H1 (cell line): ENCODE measurements around the gene BABAM2. TPM values are rescaled to one million over a fixed set of nuclear protein-coding genes. Genes with fewer than 3 reads are reported as not detected.

Source experiments
- CTCF ChIA-PET: fragments of 300-600 bp; sonication (Branson Sonifier 250); formaldehyde crosslinking; loops from one replicate; lab custom pipeline; 2021; ENCODE audit not compliant: partially characterized antibody; lab: Charles Lee
- POLR2A ChIA-PET: fragments of 300-600 bp; sonication (Branson Sonifier 250); formaldehyde crosslinking; loops from one replicate; lab custom pipeline; 2021; ENCODE audit warnings: inconsistent platforms; ENCODE audit not compliant: partially characterized antibody; lab: Charles Lee
- DNase-seq, 2 experiments: peaks; one replicate each; pipeline versions ENCODE4 v3.0.0 to v3.0.0-alpha.2; 2010 to 2022; ENCODE audit warnings: low spot score in 2 of 2, low read depth in 1 of 2, mixed read lengths in 1 of 2
- FAIRE-seq: peaks from 2 replicates; lab custom pipeline; 2011; peaks lifted over from hg19 to GRCh38; lab: Jason Lieb, UNC
- H2AFZ ChIP-seq: 2 replicates; pipeline ENCODE4 v1.8.1; 2012; ENCODE audit warnings: low read length, inconsistent platforms
- H2AK5ac ChIP-seq: 2 replicates; pipeline ENCODE4 v1.6.1; 2013; ENCODE audit warnings: low read depth, low read length
- H2BK120ac ChIP-seq: replicated peaks from 2 replicates; pipeline ENCODE3; 2013; ENCODE audit warnings: low read depth, low read length, inconsistent platforms
- H2BK12ac ChIP-seq: 2 replicates; pipeline ENCODE4 v1.6.1; 2013; ENCODE audit warnings: low read depth, low read length
- H2BK15ac ChIP-seq: 2 replicates; pipeline ENCODE4 v1.6.1; 2013; ENCODE audit warnings: low read length
- H2BK20ac ChIP-seq: 2 replicates; pipeline ENCODE4 v1.6.1; 2013; ENCODE audit warnings: low read length
- H2BK5ac ChIP-seq: 2 replicates; pipeline ENCODE4 v1.6.1; 2013; ENCODE audit warnings: low read depth, low read length
- H3K14ac ChIP-seq: 2 replicates; pipeline ENCODE4 v1.6.1; 2013; ENCODE audit warnings: inconsistent platforms; ENCODE audit not compliant: insufficient read length
- H3K18ac ChIP-seq: 2 replicates; pipeline ENCODE4 v1.6.1; 2013; ENCODE audit warnings: low read length; ENCODE audit errors: extremely low read depth
- H3K23ac ChIP-seq: 2 replicates; pipeline ENCODE4 v1.6.1; 2013; ENCODE audit warnings: inconsistent platforms; ENCODE audit not compliant: insufficient read length
- H3K23me2 ChIP-seq: 2 replicates; pipeline ENCODE4 v1.6.1; 2013; ENCODE audit warnings: low read depth, low read length
- H3K27ac ChIP-seq: 2 replicates; pipeline ENCODE4 v1.6.1; 2011; ENCODE audit warnings: low read depth, low read length, inconsistent platforms
- H3K27me3 ChIP-seq, 4 experiments: replicated peaks in 1 of 4; 1 replicate in 1 of 4; 2 replicates in 3 of 4; pipeline versions ENCODE4 v1.6.1 to v1.8.1; 2011 to 2013; ENCODE audit warnings: low read length in 3 of 4, mild to moderate bottlenecking in 3 of 4, inconsistent platforms in 2 of 4, mixed read lengths in 2 of 4, moderate library complexity in 1 of 4; ENCODE audit not compliant: control insufficient read depth in 3 of 4, insufficient read depth in 3 of 4; ENCODE audit errors: extremely low read depth in 1 of 4
- H3K36me3 ChIP-seq, 4 experiments: 2 replicates each; pipeline versions ENCODE4 v1.6.1 to v1.8.1; 2011 to 2013; ENCODE audit warnings: mild to moderate bottlenecking in 4 of 4, low read length in 3 of 4, moderate library complexity in 2 of 4, control low read depth in 1 of 4, inconsistent platforms in 1 of 4; ENCODE audit not compliant: insufficient read depth in 4 of 4, control insufficient read depth in 2 of 4
- H3K4ac ChIP-seq: replicated peaks from 2 replicates; pipeline ENCODE3; 2013; ENCODE audit warnings: low read length, low read depth, mixed read lengths, inconsistent platforms; ENCODE audit not compliant: insufficient read length
- H3K4me1 ChIP-seq, 4 experiments: replicated peaks in 1 of 4; 1 replicate in 1 of 4; 2 replicates in 3 of 4; pipeline versions ENCODE4 v1.6.1 to v1.8.1; 2011 to 2013; ENCODE audit warnings: low read length in 3 of 4, inconsistent platforms in 2 of 4, mixed read lengths in 1 of 4; ENCODE audit not compliant: insufficient read depth in 4 of 4, control insufficient read depth in 3 of 4
- H3K4me2 ChIP-seq, 2 experiments: 2 replicates each; pipeline versions ENCODE4 v1.6.1 to v1.8.1; 2011 to 2013; ENCODE audit warnings: low read depth in 2 of 2, low read length in 2 of 2, control low read depth in 1 of 2, inconsistent platforms in 1 of 2, mild to moderate bottlenecking in 1 of 2; ENCODE audit not compliant: insufficient read depth in 1 of 2
- H3K4me3 ChIP-seq, 4 experiments: fragments of 200-600, 300-600 bp in 1 of 4; sonication (generic), shearing (Covaris generic), sonication (Bioruptor Twin) in 1 of 4; 2 replicates each; pipeline versions ENCODE4 v1.5.1 to v1.8.1; 2011 to 2016; ENCODE audit warnings: low read length in 4 of 4, low read depth in 3 of 4, control low read depth in 2 of 4, inconsistent platforms in 2 of 4, mild to moderate bottlenecking in 2 of 4, mixed read lengths in 1 of 4, moderate library complexity in 1 of 4; ENCODE audit not compliant: insufficient read depth in 2 of 4; ENCODE audit errors: extremely low read depth in 1 of 4
- H3K56ac ChIP-seq: replicated peaks from 2 replicates; pipeline ENCODE3; 2013; ENCODE audit warnings: low read depth, mild to moderate bottlenecking, mixed read lengths, low read length, inconsistent platforms; ENCODE audit not compliant: insufficient read length
- H3K79me1 ChIP-seq: 2 replicates; pipeline ENCODE4 v1.6.1; 2013; ENCODE audit warnings: low read depth, low read length, control low read depth
- H3K79me2 ChIP-seq, 2 experiments: 2 replicates each; pipeline versions ENCODE4 v1.6.1 to v1.8.1; 2012 to 2013; ENCODE audit warnings: low read length in 2 of 2, mild to moderate bottlenecking in 2 of 2, inconsistent platforms in 1 of 2; ENCODE audit not compliant: insufficient read depth in 2 of 2, control insufficient read depth in 1 of 2
- H3K9ac ChIP-seq, 4 experiments: replicated peaks in 1 of 4; 1 replicate in 1 of 4; 2 replicates in 3 of 4; pipeline versions ENCODE4 v1.6.1 to v1.8.1; 2011 to 2013; ENCODE audit warnings: low read depth in 3 of 4, low read length in 3 of 4, control low read depth in 2 of 4, mild to moderate bottlenecking in 2 of 4, moderate library complexity in 2 of 4, inconsistent platforms in 1 of 4; ENCODE audit errors: extremely low read depth in 1 of 4
- H3K9me3 ChIP-seq, 2 experiments: 2 replicates each; pipeline versions ENCODE4 v1.6.1 to v1.8.1; 2012 to 2013; ENCODE audit warnings: mild to moderate bottlenecking in 2 of 2, moderate library complexity in 2 of 2, control low read depth in 1 of 2, inconsistent platforms in 1 of 2, low read depth in 1 of 2, low read length in 1 of 2, mixed read lengths in 1 of 2; ENCODE audit not compliant: insufficient read depth in 2 of 2
- H4K20me1 ChIP-seq, 2 experiments: replicated peaks in 1 of 2; 2 replicates each; pipeline versions ENCODE3 to v1.8.1; 2011 to 2013; ENCODE audit warnings: inconsistent platforms in 2 of 2, low read length in 2 of 2, mild to moderate bottlenecking in 1 of 2; ENCODE audit not compliant: insufficient read depth in 2 of 2, control insufficient read depth in 1 of 2
- H4K5ac ChIP-seq: 2 replicates; pipeline ENCODE4 v1.6.1; 2013; ENCODE audit warnings: low read length, low read depth, mixed read lengths, inconsistent platforms; ENCODE audit not compliant: insufficient read length
- H4K8ac ChIP-seq: 2 replicates; pipeline ENCODE4 v1.8.0; 2013; ENCODE audit warnings: mild to moderate bottlenecking, moderate library complexity, low read length, inconsistent platforms; ENCODE audit not compliant: insufficient read depth; ENCODE audit errors: extremely low read depth
- H4K91ac ChIP-seq: replicated peaks from 2 replicates; pipeline ENCODE3; 2013; ENCODE audit warnings: low read length, mixed read lengths, inconsistent platforms; ENCODE audit not compliant: insufficient read length
- RXRA ChIP-seq: IDR thresholded peaks from 2 replicates; pipeline ENCODE4 v1.6.1; 2011; ENCODE audit warnings: low read depth, mild to moderate bottlenecking, low read length, moderate library complexity; ENCODE audit not compliant: insufficient read depth
- TCF12 ChIP-seq: IDR thresholded peaks from 2 replicates; pipeline ENCODE4 v1.6.1; 2011; ENCODE audit warnings: low read depth, mild to moderate bottlenecking, low read length
- WGBS, 2 experiments: shearing (Covaris generic) in 1 of 2; methylation state at CpG; one replicate each; pipeline versions ENCODE4 v1.1.6 to v1.1.7; 2013 to 2015; ENCODE audit warnings: low lambda C conversion rate in 2 of 2, mixed read lengths in 2 of 2, inconsistent platforms in 1 of 2, low coverage in 1 of 2, missing lambda C conversion rate in 1 of 2; ENCODE audit not compliant: insufficient replicate concordance in 2 of 2, insufficient coverage in 1 of 2, insufficient read length in 1 of 2; ENCODE audit errors: extremely low coverage in 1 of 2, missing lambda C conversion rate in 1 of 2; 5-methylcytosine and 5-hydroxymethylcytosine counted together
- polyA plus RNA-seq, 7 experiments: library from polyadenylated mRNA; depleted of rRNA in 3 of 7; stranded (reverse) in 5 of 7; unstranded in 2 of 7; fragments of >200 nt in 5 of 7; fragments of 200-250 nt in 2 of 7; gene quantifications; 1 replicate in 5 of 7; 2 replicates in 1 of 7; 4 replicates in 1 of 7; pipeline versions ENCODE4 v1.2.1 to v1.2.3, GENCODE V29; 2011 to 2013; ENCODE audit warnings: missing spikeins in 2 of 7, mixed read lengths in 2 of 7
- total RNA-seq: library from RNA; stranded (reverse); fragmentation: NEBNext Ultra II Directional; extraction: Animal tissue kit (Norgen Biotek cat#: 25700); gene quantifications from 2 replicates; pipeline ENCODE4 v1.2.1, GENCODE V29; 2021

The BABAM2 gene
- total and polyA plus RNA-seq, 2 of the 8 experiments (the other 6 are each of a cell fraction or from before 2014, with no cell fraction given), result 15.8 to 20.9 TPM

DNA sequence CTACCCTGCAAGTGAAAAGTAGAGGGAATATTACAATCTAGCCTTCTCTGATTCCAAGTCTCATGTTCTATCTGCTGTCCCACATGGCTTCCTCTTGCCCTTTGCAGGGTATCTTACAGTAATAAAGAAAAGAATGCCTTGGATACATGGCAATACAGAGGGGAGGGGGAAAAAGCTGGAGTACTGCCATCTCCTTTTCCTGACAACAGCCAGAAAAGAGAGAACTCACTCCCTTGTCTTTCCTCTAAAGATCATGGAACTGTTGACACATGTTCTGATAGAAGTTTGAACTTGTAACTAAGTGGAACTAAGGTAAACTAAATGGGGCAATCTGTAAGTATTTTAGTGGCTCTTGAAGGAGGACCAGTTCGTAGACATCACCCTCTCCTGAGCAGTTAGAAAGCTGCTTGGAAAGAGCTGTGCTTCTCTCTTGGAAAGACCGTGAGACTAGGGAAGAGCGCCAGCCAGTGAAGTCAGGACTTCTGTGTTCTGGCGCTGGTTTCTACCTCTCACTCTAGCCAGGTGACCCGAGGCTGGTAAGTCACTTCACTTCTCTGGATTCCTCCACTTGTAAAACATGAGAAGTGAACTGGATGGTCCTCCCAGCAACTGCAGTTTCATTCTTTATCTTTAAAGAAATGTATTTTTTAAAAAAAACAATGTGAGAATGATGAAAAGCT lies 259.8 kb downstream of the BABAM2 start:
- POLR2A ChIA-PET, result interaction anchor here (1.4 kb wide), 1 partner anchor 9 kb away, joined by 3 read pairs; no protein-coding TSS in a partner anchor
- no peak overlapping the region for H3K9ac ChIP-seq
- no peak overlapping the region for H3K23ac ChIP-seq
- H2AK5ac ChIP-seq, result no peak overlapping the region
- no peaks in the 10 kb centered on the region for H3K4me1 ChIP-seq
- H2BK15ac ChIP-seq, result no peak overlapping the region
- H3K23me2 ChIP-seq, result no peaks in the 10 kb centered on the region
- H4K5ac ChIP-seq, result no peak overlapping the region
- H2BK5ac ChIP-seq, result no peak overlapping the region
- H3K14ac ChIP-seq, result no peak overlapping the region
- no peak overlapping the region for H3K4me3 ChIP-seq
- FAIRE-seq, result no peak
- no peaks in the 10 kb centered on the region; a peak in 1 of 4 replicates for H3K9me3 ChIP-seq
- H3K4me2 ChIP-seq, result no peak overlapping the region
- WGBS, 2 experiments, result 92% methylated on average over 5 of the region's 5 CpGs; no CpG with 5 or more reads in 1 of the 2 experiments
- H3K4ac ChIP-seq, result no peak overlapping the region
- no peak overlapping the region for H2BK12ac ChIP-seq
- no peak overlapping the region for H3K18ac ChIP-seq
- no peak for DNase-seq
- H4K91ac ChIP-seq, result no peak overlapping the region
- no peak overlapping the region for H4K8ac ChIP-seq
- H2BK120ac ChIP-seq, result no peak overlapping the region
- no peaks in the 10 kb centered on the region for H3K79me2 ChIP-seq
- no peak overlapping the region for H2BK20ac ChIP-seq
- TF ChIP-seq TCF12 (no peak), RXRA (no peak)
- TF ChIP-seq, all 59 proteins: peak for 0
- Histone ChIP-seq H3K79me1 (no peaks in the 10 kb centered on the region), H3K27ac (no peak overlapping the region), H3K36me3 (no peaks in the 10 kb centered on the region), H3K27me3 (no peaks in the 10 kb centered on the region), H2AFZ (no peak overlapping the region), H3K56ac (no peak overlapping the region), H4K20me1 (no peaks in the 10 kb centered on the region)
- CTCF ChIA-PET, result interaction anchor here (0.6 to 1.2 kb wide), 2 partner anchors 9 to 251 kb away, joined by 3 to 4 read pairs; no protein-coding TSS in a partner anchor
